Measurements from ENCODE around the gene CDRT4.

DNA sequence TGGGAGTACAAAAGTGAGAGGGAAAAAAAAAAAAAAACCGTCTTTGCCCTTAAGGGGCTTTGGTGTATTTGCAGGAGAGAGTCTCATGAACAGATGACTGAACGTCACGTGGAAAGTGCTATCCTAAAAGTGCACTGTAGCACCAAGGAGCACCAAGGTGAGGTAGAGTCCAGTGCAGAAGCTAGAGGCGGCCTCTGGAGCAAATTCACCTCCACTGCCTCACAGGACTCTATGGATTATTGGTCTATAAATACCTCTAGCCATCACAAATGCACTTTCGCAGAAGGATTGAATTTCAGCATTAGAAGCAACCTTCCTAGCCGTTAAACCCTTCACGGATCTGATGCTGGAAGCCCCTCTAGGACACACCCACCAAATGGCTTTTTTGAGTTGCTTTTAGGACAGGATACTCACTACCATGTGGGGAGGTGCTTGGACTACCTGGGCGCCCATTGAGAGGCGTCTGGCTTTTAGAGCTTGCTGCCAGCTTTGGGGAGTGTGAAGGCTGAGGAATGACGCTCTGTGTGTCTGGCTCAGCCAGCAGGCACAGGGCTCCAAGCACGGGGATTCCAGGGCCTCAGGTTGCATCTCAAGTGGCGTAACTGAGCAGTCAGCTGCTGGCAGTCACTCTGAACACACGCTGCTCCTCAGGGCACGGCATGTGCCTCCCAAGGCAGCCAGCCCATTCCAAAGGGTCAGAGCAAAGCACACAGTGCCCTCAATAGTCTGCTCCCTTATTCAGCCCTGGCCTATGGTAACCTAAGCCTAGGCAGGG lies 52.7 kb downstream of the CDRT4 start:
- TF ChIP-seq, protein P1, sequence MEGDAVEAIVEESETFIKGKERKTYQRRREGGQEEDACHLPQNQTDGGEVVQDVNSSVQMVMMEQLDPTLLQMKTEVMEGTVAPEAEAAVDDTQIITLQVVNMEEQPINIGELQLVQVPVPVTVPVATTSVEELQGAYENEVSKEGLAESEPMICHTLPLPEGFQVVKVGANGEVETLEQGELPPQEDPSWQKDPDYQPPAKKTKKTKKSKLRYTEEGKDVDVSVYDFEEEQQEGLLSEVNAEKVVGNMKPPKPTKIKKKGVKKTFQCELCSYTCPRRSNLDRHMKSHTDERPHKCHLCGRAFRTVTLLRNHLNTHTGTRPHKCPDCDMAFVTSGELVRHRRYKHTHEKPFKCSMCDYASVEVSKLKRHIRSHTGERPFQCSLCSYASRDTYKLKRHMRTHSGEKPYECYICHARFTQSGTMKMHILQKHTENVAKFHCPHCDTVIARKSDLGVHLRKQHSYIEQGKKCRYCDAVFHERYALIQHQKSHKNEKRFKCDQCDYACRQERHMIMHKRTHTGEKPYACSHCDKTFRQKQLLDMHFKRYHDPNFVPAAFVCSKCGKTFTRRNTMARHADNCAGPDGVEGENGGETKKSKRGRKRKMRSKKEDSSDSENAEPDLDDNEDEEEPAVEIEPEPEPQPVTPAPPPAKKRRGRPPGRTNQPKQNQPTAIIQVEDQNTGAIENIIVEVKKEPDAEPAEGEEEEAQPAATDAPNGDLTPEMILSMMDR (conservative IDR thresholded peaks at IDR 0.05; ENCODE audit: low read depth in 2 of 2), result no peak
- no peak for TF ChIP-seq EZH2phosphoT487 (IDR thresholded peaks at IDR 0.05; ENCODE audit: unreplicated experiment)
- TF ChIP-seq POLR2AphosphoS5 (IDR thresholded peaks at IDR 0.05; ENCODE audit: low read depth), result no peak

Measured in GM23338 (cell line).